ENCODE data around the gene ARL8A. TPM values are rescaled to one million over a fixed set of nuclear protein-coding genes. Genes with fewer than 3 reads are reported as not detected.

The ARL8A gene
- total and polyA plus RNA-seq, 8 donors: 34.3 to 112 (median 43.3) TPM

GRCh38 chr1:202122639-202123335 lies 21.8 kb downstream of the ARL8A start, which contains the start of gene GPR37L1:
TSS of gene GPR37L1 (plus strand) at chr1:202122917. CDS start at chr1:202122964, 47 bp downstream.
- peak in 3 of 4 donors; percentile 41 to 87 (median 60) for DNase-seq
- H3K27ac ChIP-seq: no peak within 1 kb of the TSS
- no peaks in the 10 kb centered on the region for H3K4me1 ChIP-seq
- H3K4me3 ChIP-seq: no peak within 1 kb of the TSS
- intact Hi-C loops (cut with DNase I): no loop called here
- TF ChIP-seq CTCF (IDR thresholded peaks at IDR 0.05): peak; percentile 24 to 44
- no peaks in the 10 kb centered on the region for H3K36me3 ChIP-seq
- H3K27me3 ChIP-seq: peaks cover 0 to 4% of the 10 kb centered on the region in 2 donors
- ATAC-seq: peak; percentile 81
- H3K9me3 ChIP-seq: no peaks in the 10 kb centered on the region

- no peak for TF ChIP-seq CTCF (IDR thresholded peaks at IDR 0.05)
- intact Hi-C loops (cut with DNase I): no loop called here
- no peaks in the 10 kb centered on the region for H3K36me3 ChIP-seq
These were observed 23.5 kb downstream of the ARL8A start for GRCh38 chr1:202121006-202121405.

GRCh38 chr1:202117898-202118371 lies 26.6 kb downstream of the ARL8A start:
- ATAC-seq (no peak), DNase-seq (peak in 1 of 4 donors; percentile 36)
- intact Hi-C loops (cut with DNase I): loop anchor here (5.0 to 10.0 kb wide), 2 partner anchors 113 to 116 kb away; no protein-coding TSS in a partner anchor
- H3K36me3 ChIP-seq: no peaks in the 10 kb centered on the region
- no peak for TF ChIP-seq CTCF (IDR thresholded peaks at IDR 0.05)
- no peak overlapping the region for H3K4me3 ChIP-seq
- no peak overlapping the region for H3K27ac ChIP-seq
- H3K27me3 ChIP-seq: peaks cover 0 to 4% of the 10 kb centered on the region in 2 donors
- no peaks in the 10 kb centered on the region for H3K9me3 ChIP-seq
- peaks cover 0 to 4% of the 10 kb centered on the region in 2 donors for H3K4me1 ChIP-seq

More at GRCh38 chr1:202121006-202121405, 23.5 kb downstream of the ARL8A start:
- DNase-seq (no peak), ATAC-seq (no peak)
- H3K9me3 ChIP-seq: no peaks in the 10 kb centered on the region
- H3K4me3 ChIP-seq: no peak overlapping the region
- no peak overlapping the region for H3K27ac ChIP-seq
- H3K27me3 ChIP-seq: peaks cover 0 to 4% of the 10 kb centered on the region in 2 donors
- H3K4me1 ChIP-seq: no peaks in the 10 kb centered on the region

GRCh38 chr1:202116287-202116686 lies 28.2 kb downstream of the ARL8A start:
- no peak for ATAC-seq
- H3K4me1 ChIP-seq: peaks cover 0 to 5% of the 10 kb centered on the region in 2 donors
- H3K36me3 ChIP-seq: no peaks in the 10 kb centered on the region
- no peaks in the 10 kb centered on the region for H3K9me3 ChIP-seq
- no peak for TF ChIP-seq CTCF (IDR thresholded peaks at IDR 0.05)
- intact Hi-C loops (cut with DNase I): loop anchor here (5.0 to 10.0 kb wide), 2 partner anchors 111 to 114 kb away; no protein-coding TSS in a partner anchor
- DNase-seq: no peak
- H3K27ac ChIP-seq: no peak overlapping the region
- no peak overlapping the region for H3K4me3 ChIP-seq
- no peaks in the 10 kb centered on the region for H3K27me3 ChIP-seq

GRCh38 chr1:202113690-202114300 lies 30.7 kb downstream of the ARL8A start:
- intact Hi-C loops (cut with DNase I): loop anchor here in 1 of 2 donors (10.0 kb wide), 1 partner anchor 109 kb away; no protein-coding TSS in a partner anchor
- DNase-seq: no peak
- Histone ChIP-seq H3K4me3 (no peak overlapping the region), H3K36me3 (no peaks in the 10 kb centered on the region), H3K27me3 (no peaks in the 10 kb centered on the region), H3K9me3 (no peaks in the 10 kb centered on the region), H3K27ac (no peak overlapping the region), H3K4me1 (peaks cover 0 to 5% of the 10 kb centered on the region in 2 donors)
- no peak for ATAC-seq
- no peak for TF ChIP-seq CTCF (IDR thresholded peaks at IDR 0.05)

All from left lung (tissue), 10 donors.